ENCODE measurements around the gene FBLN2. TPM values are rescaled to one million over a fixed set of nuclear protein-coding genes. Genes with fewer than 3 reads are reported as not detected.

The FBLN2 gene
- total and polyA plus RNA-seq, 4 donors, result 1.3 to 9.1 (median 4.3) TPM

- DNase-seq (ENCODE audit: low spot score), result no peak
- no peaks in the 10 kb centered on the region for H3K36me3 ChIP-seq (ENCODE audit: control insufficient read depth in 4 of 4, insufficient read depth in 3 of 4, low read depth in 1 of 4, low read length in 3 of 4)
- no peaks in the 10 kb centered on the region for H3K9me3 ChIP-seq (ENCODE audit: control insufficient read depth in 4 of 4, low read length in 3 of 4)
- WGBS, result 80% methylated on average over 9 of the region's 9 CpGs
- no peak overlapping the region for H3K4me3 ChIP-seq (ENCODE audit: low read depth in 1 of 3, low read length in 3 of 3)
- H3K27me3 ChIP-seq (ENCODE audit: control insufficient read depth in 4 of 4, insufficient read depth in 4 of 4, low read length in 3 of 4), result peaks cover 0 to 8% (median 0%) of the 10 kb centered on the region in 4 donors
- no peaks in the 10 kb centered on the region for H3K4me1 ChIP-seq (ENCODE audit: control insufficient read depth in 4 of 4, insufficient read depth in 4 of 4, low read length in 3 of 4)
- no peak overlapping the region for H3K9ac ChIP-seq (ENCODE audit: low read depth in 1 of 2, low read length in 2 of 2)
- no peak for TF ChIP-seq GABPA (IDR thresholded peaks at IDR 0.05 in 1 of 2, conservative IDR thresholded peaks at IDR 0.05 in 1 of 2)
- no peak for TF ChIP-seq ZBTB33 (IDR thresholded peaks at IDR 0.05)
- no peak for TF ChIP-seq RAD21 (IDR thresholded peaks at IDR 0.05)
- TF ChIP-seq TAF1 (conservative IDR thresholded peaks at IDR 0.05), result no peak
- no peak for TF ChIP-seq RXRA (IDR thresholded peaks at IDR 0.05)
- TF ChIP-seq JUND (IDR thresholded peaks at IDR 0.05), result no peak
- H3K27ac ChIP-seq (ENCODE audit: low read depth in 1 of 2, low read length in 2 of 2), result no peak overlapping the region
Observed at GRCh38 chr3:13566769-13567310, 17.9 kb downstream of the FBLN2 start.

- DNase-seq (ENCODE audit: low spot score), result no peak
- 86% methylated on average over 20 of the region's 20 CpGs for WGBS
Observed at GRCh38 chr3:13567684-13568514, 19.0 kb downstream of the FBLN2 start.

More at GRCh38 chr3:13567684-13568514, 19.0 kb downstream of the FBLN2 start:
- no peaks in the 10 kb centered on the region for H3K9me3 ChIP-seq (ENCODE audit: control insufficient read depth in 4 of 4, low read length in 3 of 4)
- no peak overlapping the region for H3K27ac ChIP-seq (ENCODE audit: low read depth in 1 of 2, low read length in 2 of 2)
- H3K4me1 ChIP-seq (ENCODE audit: control insufficient read depth in 4 of 4, insufficient read depth in 4 of 4, low read length in 3 of 4), result no peaks in the 10 kb centered on the region
- H3K27me3 ChIP-seq (ENCODE audit: control insufficient read depth in 4 of 4, insufficient read depth in 4 of 4, low read length in 3 of 4), result peaks cover 0 to 8% (median 0%) of the 10 kb centered on the region in 4 donors
- H3K9ac ChIP-seq (ENCODE audit: low read depth in 1 of 2, low read length in 2 of 2), result no peak overlapping the region
- H3K36me3 ChIP-seq (ENCODE audit: control insufficient read depth in 4 of 4, insufficient read depth in 3 of 4, low read depth in 1 of 4, low read length in 3 of 4), result no peaks in the 10 kb centered on the region
- TF ChIP-seq FOXA1 (IDR thresholded peaks at IDR 0.05), result no peak
- TF ChIP-seq REST (IDR thresholded peaks at IDR 0.05), result no peak
- TF ChIP-seq HNF4A (conservative IDR thresholded peaks at IDR 0.05), result no peak
- no peak for TF ChIP-seq CTCF (IDR thresholded peaks at IDR 0.05; ENCODE audit: low read depth, low read length, missing input control)
- TF ChIP-seq MAX (IDR thresholded peaks at IDR 0.05), result no peak
- no peak for TF ChIP-seq NR2F2 (IDR thresholded peaks at IDR 0.05)
- no peak for TF ChIP-seq RAD21 (IDR thresholded peaks at IDR 0.05)
- TF ChIP-seq FOXA2 (IDR thresholded peaks at IDR 0.05), result no peak
- TF ChIP-seq HNF4G (IDR thresholded peaks at IDR 0.05), result no peak
- no peak for TF ChIP-seq YY1 (IDR thresholded peaks at IDR 0.05)
- no peak for TF ChIP-seq RXRA (IDR thresholded peaks at IDR 0.05)
- TF ChIP-seq SP1 (IDR thresholded peaks at IDR 0.05), result no peak
- no peak overlapping the region for H3K4me3 ChIP-seq (ENCODE audit: low read depth in 1 of 3, low read length in 3 of 3)
